ENCODE results near the gene RAB27A.

GRCh38 chr15:55254916-55255679, 34.5 kb downstream of the RAB27A start:
- no peak for TF ChIP-seq MAX (CRISPR knock-in tag; IDR thresholded peaks at IDR 0.05)
- TF ChIP-seq CTCF (IDR thresholded peaks at IDR 0.05), result no peak
- TF ChIP-seq ATF1 (CRISPR knock-in tag; IDR thresholded peaks at IDR 0.05), result no peak
- no peak for TF ChIP-seq FOXP4 (CRISPR knock-in tag; IDR thresholded peaks at IDR 0.05)
- TF ChIP-seq MLX (CRISPR knock-in tag; IDR thresholded peaks at IDR 0.05), result no peak
- no peak for TF ChIP-seq CREB1 (CRISPR knock-in tag; IDR thresholded peaks at IDR 0.05)
- TF ChIP-seq JUN (CRISPR knock-in tag; IDR thresholded peaks at IDR 0.05), result no peak
- TF ChIP-seq ZNF317 (CRISPR knock-in tag; IDR thresholded peaks at IDR 0.05; ENCODE audit: borderline replicate concordance, low read depth), result no peak
- no peak for TF ChIP-seq ATF3 (CRISPR knock-in tag; conservative IDR thresholded peaks at IDR 0.05)
- TF ChIP-seq TEAD4 (CRISPR knock-in tag; IDR thresholded peaks at IDR 0.05), result no peak
